BLaER1 (cell line): ENCODE data around the gene ZDHHC11B.
"Not testable (repeated sequence)": the region's sequence is repeated elsewhere in the genome, so short reads cannot be mapped to it uniquely, and the experiment has no call there.

ENCODE experiments used
- H3K27ac ChIP-seq: shearing (Covaris generic); formaldehyde crosslinking; 2 replicates; pipeline ENCODE4 v1.8.1; 2022
- H3K27me3 ChIP-seq: shearing (Covaris generic); formaldehyde crosslinking; 2 replicates; pipeline ENCODE4 v1.8.1; 2022
- H3K36me3 ChIP-seq: shearing (Covaris generic); formaldehyde crosslinking; 2 replicates; pipeline ENCODE4 v1.8.1; 2022
- H3K4me1 ChIP-seq: shearing (Covaris generic); formaldehyde crosslinking; 2 replicates; pipeline ENCODE4 v1.8.1; 2022
- H3K4me2 ChIP-seq: shearing (Covaris generic); formaldehyde crosslinking; 2 replicates; pipeline ENCODE4 v1.8.1; 2022
- H3K4me3 ChIP-seq: shearing (Covaris generic); formaldehyde crosslinking; 2 replicates; pipeline ENCODE4 v1.8.1; 2022
- H3K9ac ChIP-seq: shearing (Covaris generic); formaldehyde crosslinking; 2 replicates; pipeline ENCODE4 v1.8.1; 2022
- H3K9me3 ChIP-seq: shearing (Covaris generic); formaldehyde crosslinking; 2 replicates; pipeline ENCODE4 v1.8.1; 2022
- H4K20me1 ChIP-seq: shearing (Covaris generic); formaldehyde crosslinking; 2 replicates; pipeline ENCODE4 v1.8.1; 2022
- Cebpa-rat ChIP-seq: shearing (Covaris generic); IDR thresholded peaks from 2 replicates; pipeline ENCODE4 v1.8.1; 2022

The ZDHHC11B gene

GRCh38 chr5:778967-779366, 5.6 kb downstream of the ZDHHC11B start:
- H3K4me3 ChIP-seq, H4K20me1 ChIP-seq, H3K27me3 ChIP-seq, H3K36me3 ChIP-seq, H3K9me3 ChIP-seq, H3K27ac ChIP-seq, H3K9ac ChIP-seq, H3K4me2 ChIP-seq: not testable (repeated sequence)
- H3K4me1 ChIP-seq = peaks cover 18% of the 10 kb centered on the region

GRCh38 chr5:778421-778820, 6.1 kb downstream of the ZDHHC11B start:
- not testable (repeated sequence) for H3K9me3 ChIP-seq, H3K9ac ChIP-seq, H4K20me1 ChIP-seq

GRCh38 chr5:777756-778161, 6.8 kb downstream of the ZDHHC11B start:
- Histone ChIP-seq H3K36me3 (no peaks in the 10 kb centered on the region), H3K27ac (no peak overlapping the region)
- no peak for TF ChIP-seq Cebpa-rat

More at GRCh38 chr5:778421-778820, 6.1 kb downstream of the ZDHHC11B start:
- not testable (repeated sequence) for H3K4me3 ChIP-seq, H3K27me3 ChIP-seq, H3K36me3 ChIP-seq, H3K4me2 ChIP-seq, H3K27ac ChIP-seq
- peaks cover 15% of the 10 kb centered on the region for H3K4me1 ChIP-seq

GRCh38 chr5:776862-777711, 7.4 kb downstream of the ZDHHC11B start:
- Histone ChIP-seq H3K27me3 (no peaks in the 10 kb centered on the region), H3K27ac (no peak overlapping the region), H3K4me1 (peaks cover 15% of the 10 kb centered on the region), H4K20me1 (no peaks in the 10 kb centered on the region), H3K36me3 (no peaks in the 10 kb centered on the region), H3K9ac (no peak overlapping the region), H3K4me3 (no peak overlapping the region), H3K9me3 (no peaks in the 10 kb centered on the region), H3K4me2 (no peak overlapping the region)
- TF ChIP-seq Cebpa-rat = no peak

More at GRCh38 chr5:777756-778161, 6.8 kb downstream of the ZDHHC11B start:
- H4K20me1 ChIP-seq = no peaks in the 10 kb centered on the region
- no peaks in the 10 kb centered on the region for H3K27me3 ChIP-seq
- H3K9ac ChIP-seq = no peak overlapping the region
- no peak overlapping the region for H3K4me2 ChIP-seq
- H3K4me1 ChIP-seq = peaks cover 15% of the 10 kb centered on the region
- no peak overlapping the region for H3K4me3 ChIP-seq
- H3K9me3 ChIP-seq = no peaks in the 10 kb centered on the region

- Histone ChIP-seq H3K4me2 (no peak overlapping the region), H4K20me1 (no peaks in the 10 kb centered on the region), H3K4me1 (peaks cover 15% of the 10 kb centered on the region), H3K27ac (no peak overlapping the region), H3K9ac (no peak overlapping the region), H3K36me3 (no peaks in the 10 kb centered on the region), H3K4me3 (no peak overlapping the region), H3K27me3 (no peaks in the 10 kb centered on the region), H3K9me3 (no peaks in the 10 kb centered on the region)
- no peak for TF ChIP-seq Cebpa-rat
These were observed 8.3 kb downstream of the ZDHHC11B start for GRCh38 chr5:775961-776861.

- peaks cover 13% of the 10 kb centered on the region for H3K4me1 ChIP-seq
- not testable (repeated sequence) for H3K27ac ChIP-seq, H3K36me3 ChIP-seq, H3K4me2 ChIP-seq, H4K20me1 ChIP-seq, H3K27me3 ChIP-seq, H3K9ac ChIP-seq, H3K4me3 ChIP-seq, H3K9me3 ChIP-seq
These were observed 9.0 kb downstream of the ZDHHC11B start for GRCh38 chr5:775595-775960.

GRCh38 chr5:774854-775505, 9.5 kb downstream of the ZDHHC11B start:
- not testable (repeated sequence) for H3K4me2 ChIP-seq, H3K9me3 ChIP-seq, H3K4me1 ChIP-seq, H4K20me1 ChIP-seq, H3K36me3 ChIP-seq, H3K27ac ChIP-seq, H3K9ac ChIP-seq, H3K4me3 ChIP-seq, H3K27me3 ChIP-seq

- H3K9ac ChIP-seq, H3K36me3 ChIP-seq, H3K4me2 ChIP-seq, H3K4me1 ChIP-seq, H3K27ac ChIP-seq, H4K20me1 ChIP-seq, H3K27me3 ChIP-seq, H3K9me3 ChIP-seq, H3K4me3 ChIP-seq: not testable (repeated sequence)
These were observed 10.2 kb downstream of the ZDHHC11B start for GRCh38 chr5:774304-774703.

- Histone ChIP-seq H3K27ac (no peak overlapping the region), H3K36me3 (no peaks in the 10 kb centered on the region), H3K4me3 (no peak overlapping the region), H4K20me1 (no peaks in the 10 kb centered on the region), H3K9ac (no peak overlapping the region), H3K4me1 (peaks cover 7% of the 10 kb centered on the region; the same call in 1 of the 2 replicates), H3K9me3 (no peaks in the 10 kb centered on the region), H3K4me2 (no peak overlapping the region), H3K27me3 (no peaks in the 10 kb centered on the region)
- TF ChIP-seq Cebpa-rat = no peak
These were observed 10.8 kb downstream of the ZDHHC11B start for GRCh38 chr5:773517-774264.

- not testable (repeated sequence) for H3K9me3 ChIP-seq, H4K20me1 ChIP-seq, H3K27me3 ChIP-seq, H3K9ac ChIP-seq, H3K4me1 ChIP-seq, H3K4me2 ChIP-seq, H3K27ac ChIP-seq, H3K36me3 ChIP-seq, H3K4me3 ChIP-seq
These were observed 11.6 kb downstream of the ZDHHC11B start for GRCh38 chr5:772931-773330.

GRCh38 chr5:772547-772890, 12.0 kb downstream of the ZDHHC11B start:
- H3K27me3 ChIP-seq, H3K4me2 ChIP-seq, H3K4me1 ChIP-seq, H3K36me3 ChIP-seq, H3K27ac ChIP-seq, H3K9ac ChIP-seq, H3K4me3 ChIP-seq, H4K20me1 ChIP-seq, H3K9me3 ChIP-seq: not testable (repeated sequence)

- not testable (repeated sequence) for H3K27me3 ChIP-seq, H3K9ac ChIP-seq
These were observed 12.5 kb downstream of the ZDHHC11B start for GRCh38 chr5:771841-772546.

More at GRCh38 chr5:771841-772546, 12.5 kb downstream of the ZDHHC11B start:
- not testable (repeated sequence) for H3K9me3 ChIP-seq, H3K27ac ChIP-seq, H3K4me2 ChIP-seq, H3K4me3 ChIP-seq, H3K36me3 ChIP-seq, H3K4me1 ChIP-seq, H4K20me1 ChIP-seq
